ENCODE measurements around the gene AUTS2. TPM values are rescaled to one million over a fixed set of nuclear protein-coding genes. Genes with fewer than 3 reads are reported as not detected.
A peak's percentile ranks its signal among the peaks of the same experiment; 100 is the strongest.

AUTS2 gene
- polyA plus RNA-seq, 1 donor from 2014 or later = 97.3 TPM

DNA sequence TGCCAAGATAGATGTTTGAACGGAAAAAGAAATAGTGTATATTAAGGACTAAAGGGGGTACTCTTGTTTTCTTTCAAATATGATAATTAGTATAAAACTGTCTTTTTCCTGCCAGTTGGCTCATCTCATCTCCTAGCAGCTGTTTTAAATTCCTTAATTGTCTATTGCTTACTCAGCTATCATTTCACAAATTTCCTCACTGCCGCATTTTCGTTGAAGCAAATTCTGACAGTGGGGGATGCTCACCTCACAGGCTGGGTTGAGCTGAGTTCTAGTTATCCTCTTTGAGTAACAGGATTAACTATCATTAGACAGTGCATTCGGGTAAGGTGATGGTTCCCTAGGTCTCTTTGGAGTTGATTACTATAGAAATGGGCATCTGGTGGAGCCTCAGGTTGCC is 592.0 kb downstream of the AUTS2 start:
- no peaks in the 10 kb centered on the region for H4K20me1 ChIP-seq (ENCODE audit: insufficient read depth)
- TF ChIP-seq EP300 (conservative IDR thresholded peaks at IDR 0.05; ENCODE audit: poor library complexity, severe bottlenecking) (no peak), RAD21 (conservative IDR thresholded peaks at IDR 0.05) (no peak), MXI1 (conservative IDR thresholded peaks at IDR 0.05; ENCODE audit: poor library complexity, severe bottlenecking) (no peak), SMC3 (conservative IDR thresholded peaks at IDR 0.05; ENCODE audit: poor library complexity) (no peak)
- H3K9ac ChIP-seq (ENCODE audit: low read length) = no peak overlapping the region
- no peak overlapping the region for H3K4me2 ChIP-seq (ENCODE audit: low read length)
- no peaks in the 10 kb centered on the region for H3F3A ChIP-seq (ENCODE audit: insufficient read depth, low read length, poor library complexity, severe bottlenecking)
- H3K27ac ChIP-seq (ENCODE audit: low read length) = no peak overlapping the region
- no peak overlapping the region for H3K4me3 ChIP-seq (ENCODE audit: low read length)
- H3K9me2 ChIP-seq (ENCODE audit: insufficient read depth, low read length) = no peaks in the 10 kb centered on the region
- H3K27me3 ChIP-seq (ENCODE audit: insufficient read depth, low read depth, low read length) = no peaks in the 10 kb centered on the region
- H3K9me3 ChIP-seq (ENCODE audit: low read length) = no peaks in the 10 kb centered on the region
- H2AFZ ChIP-seq (ENCODE audit: low read depth, low read length) = no peak overlapping the region
- H3K79me2 ChIP-seq (replicated peaks; ENCODE audit: insufficient read depth, low read length) = no peaks in the 10 kb centered on the region
- no peaks in the 10 kb centered on the region for H3K36me3 ChIP-seq (ENCODE audit: insufficient read depth, low read length)

DNA sequence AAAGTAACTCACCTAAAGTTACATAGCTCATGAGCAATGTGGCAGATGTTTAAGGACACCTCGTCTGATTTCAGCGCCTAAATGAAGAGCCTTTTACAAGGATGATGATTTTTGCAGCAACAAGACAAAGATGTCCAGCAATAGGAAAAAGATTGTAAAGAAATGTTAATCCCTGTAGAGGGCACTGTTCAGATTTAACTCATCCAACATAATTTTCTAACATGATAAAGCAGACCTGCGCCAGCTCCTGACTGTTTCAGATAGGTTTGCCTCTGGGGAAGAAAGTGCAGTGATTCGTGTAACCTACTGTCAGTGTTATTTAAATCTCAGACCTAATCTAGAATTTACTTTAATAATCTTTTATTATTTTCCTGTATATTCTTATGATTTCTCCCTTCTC is 595.2 kb downstream of the AUTS2 start:
- Histone ChIP-seq H2AFZ (ENCODE audit: low read depth, low read length) (no peak overlapping the region), H3K9ac (ENCODE audit: low read length) (no peak overlapping the region), H3F3A (ENCODE audit: insufficient read depth, low read length, poor library complexity, severe bottlenecking) (no peaks in the 10 kb centered on the region), H3K27ac (ENCODE audit: low read length) (no peak overlapping the region), H3K9me3 (ENCODE audit: low read length) (no peaks in the 10 kb centered on the region), H3K27me3 (ENCODE audit: insufficient read depth, low read depth, low read length) (no peaks in the 10 kb centered on the region), H3K36me3 (ENCODE audit: insufficient read depth, low read length) (no peaks in the 10 kb centered on the region), H3K4me2 (ENCODE audit: low read length) (no peak overlapping the region), H3K79me2 (replicated peaks; ENCODE audit: insufficient read depth, low read length) (no peaks in the 10 kb centered on the region), H4K20me1 (ENCODE audit: insufficient read depth) (no peaks in the 10 kb centered on the region), H3K9me2 (ENCODE audit: insufficient read depth, low read length) (no peaks in the 10 kb centered on the region), H3K4me3 (ENCODE audit: low read length) (no peak overlapping the region)
- TF ChIP-seq, protein P1, sequence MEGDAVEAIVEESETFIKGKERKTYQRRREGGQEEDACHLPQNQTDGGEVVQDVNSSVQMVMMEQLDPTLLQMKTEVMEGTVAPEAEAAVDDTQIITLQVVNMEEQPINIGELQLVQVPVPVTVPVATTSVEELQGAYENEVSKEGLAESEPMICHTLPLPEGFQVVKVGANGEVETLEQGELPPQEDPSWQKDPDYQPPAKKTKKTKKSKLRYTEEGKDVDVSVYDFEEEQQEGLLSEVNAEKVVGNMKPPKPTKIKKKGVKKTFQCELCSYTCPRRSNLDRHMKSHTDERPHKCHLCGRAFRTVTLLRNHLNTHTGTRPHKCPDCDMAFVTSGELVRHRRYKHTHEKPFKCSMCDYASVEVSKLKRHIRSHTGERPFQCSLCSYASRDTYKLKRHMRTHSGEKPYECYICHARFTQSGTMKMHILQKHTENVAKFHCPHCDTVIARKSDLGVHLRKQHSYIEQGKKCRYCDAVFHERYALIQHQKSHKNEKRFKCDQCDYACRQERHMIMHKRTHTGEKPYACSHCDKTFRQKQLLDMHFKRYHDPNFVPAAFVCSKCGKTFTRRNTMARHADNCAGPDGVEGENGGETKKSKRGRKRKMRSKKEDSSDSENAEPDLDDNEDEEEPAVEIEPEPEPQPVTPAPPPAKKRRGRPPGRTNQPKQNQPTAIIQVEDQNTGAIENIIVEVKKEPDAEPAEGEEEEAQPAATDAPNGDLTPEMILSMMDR (IDR thresholded peaks at IDR 0.05; ENCODE audit: poor library complexity, severe bottlenecking) = peak; percentile 27
- no peak for TF ChIP-seq EP300 (conservative IDR thresholded peaks at IDR 0.05; ENCODE audit: poor library complexity, severe bottlenecking)

DNA sequence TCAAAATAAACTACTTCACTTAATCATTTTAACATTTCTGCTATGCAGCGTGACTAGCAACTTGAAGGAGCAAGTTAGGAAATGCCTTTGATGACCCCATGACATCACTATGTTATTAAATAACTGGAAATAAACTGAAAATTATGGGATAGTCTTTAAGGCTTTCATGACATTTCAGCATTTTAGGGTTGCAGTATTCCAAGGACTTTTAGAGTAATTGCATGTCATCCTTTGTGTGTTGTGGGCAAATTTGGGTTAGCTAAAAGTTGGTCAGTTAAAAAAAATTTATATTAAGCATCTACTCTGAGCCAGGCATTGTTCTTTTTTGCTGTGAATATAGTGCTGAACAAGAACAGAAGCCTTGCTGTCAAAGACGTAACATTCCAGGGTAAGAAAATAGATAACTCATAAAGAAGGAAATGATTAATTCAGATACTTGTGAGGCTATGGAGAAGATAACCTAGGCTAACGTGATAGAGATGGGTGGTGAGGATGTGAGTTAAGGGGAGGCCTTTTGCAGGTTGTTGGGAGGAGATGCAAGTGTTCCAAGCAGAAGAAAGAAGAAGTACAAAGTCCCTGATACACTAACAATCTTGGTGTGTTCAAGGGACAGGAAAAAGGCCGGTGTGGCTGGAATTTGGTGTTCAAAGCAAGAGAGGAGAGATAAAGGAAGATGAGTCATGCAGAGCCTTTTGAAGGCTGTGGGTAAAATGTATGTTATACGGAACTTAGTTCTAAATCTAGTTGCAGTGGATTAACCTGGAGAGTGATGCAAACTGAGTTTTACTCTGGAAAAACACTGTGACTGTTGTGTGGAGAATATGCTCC is 610.2 kb downstream of the AUTS2 start:
- no peak for TF ChIP-seq MXI1 (conservative IDR thresholded peaks at IDR 0.05; ENCODE audit: poor library complexity, severe bottlenecking)
- TF ChIP-seq EZH2 (IDR thresholded peaks at IDR 0.05; ENCODE audit: borderline replicate concordance, insufficient read depth, low read length, poor library complexity, severe bottlenecking) = no peak
- no peak for TF ChIP-seq RAD21 (conservative IDR thresholded peaks at IDR 0.05)
- TF ChIP-seq TAF1 (IDR thresholded peaks at IDR 0.05; ENCODE audit: low read depth) = no peak
- TF ChIP-seq POLR2AphosphoS5 (IDR thresholded peaks at IDR 0.05) = no peak
- TF ChIP-seq SMC3 (conservative IDR thresholded peaks at IDR 0.05; ENCODE audit: poor library complexity) = no peak
- no peak for TF ChIP-seq EP300 (conservative IDR thresholded peaks at IDR 0.05; ENCODE audit: poor library complexity, severe bottlenecking)
- TF ChIP-seq, protein P2, sequence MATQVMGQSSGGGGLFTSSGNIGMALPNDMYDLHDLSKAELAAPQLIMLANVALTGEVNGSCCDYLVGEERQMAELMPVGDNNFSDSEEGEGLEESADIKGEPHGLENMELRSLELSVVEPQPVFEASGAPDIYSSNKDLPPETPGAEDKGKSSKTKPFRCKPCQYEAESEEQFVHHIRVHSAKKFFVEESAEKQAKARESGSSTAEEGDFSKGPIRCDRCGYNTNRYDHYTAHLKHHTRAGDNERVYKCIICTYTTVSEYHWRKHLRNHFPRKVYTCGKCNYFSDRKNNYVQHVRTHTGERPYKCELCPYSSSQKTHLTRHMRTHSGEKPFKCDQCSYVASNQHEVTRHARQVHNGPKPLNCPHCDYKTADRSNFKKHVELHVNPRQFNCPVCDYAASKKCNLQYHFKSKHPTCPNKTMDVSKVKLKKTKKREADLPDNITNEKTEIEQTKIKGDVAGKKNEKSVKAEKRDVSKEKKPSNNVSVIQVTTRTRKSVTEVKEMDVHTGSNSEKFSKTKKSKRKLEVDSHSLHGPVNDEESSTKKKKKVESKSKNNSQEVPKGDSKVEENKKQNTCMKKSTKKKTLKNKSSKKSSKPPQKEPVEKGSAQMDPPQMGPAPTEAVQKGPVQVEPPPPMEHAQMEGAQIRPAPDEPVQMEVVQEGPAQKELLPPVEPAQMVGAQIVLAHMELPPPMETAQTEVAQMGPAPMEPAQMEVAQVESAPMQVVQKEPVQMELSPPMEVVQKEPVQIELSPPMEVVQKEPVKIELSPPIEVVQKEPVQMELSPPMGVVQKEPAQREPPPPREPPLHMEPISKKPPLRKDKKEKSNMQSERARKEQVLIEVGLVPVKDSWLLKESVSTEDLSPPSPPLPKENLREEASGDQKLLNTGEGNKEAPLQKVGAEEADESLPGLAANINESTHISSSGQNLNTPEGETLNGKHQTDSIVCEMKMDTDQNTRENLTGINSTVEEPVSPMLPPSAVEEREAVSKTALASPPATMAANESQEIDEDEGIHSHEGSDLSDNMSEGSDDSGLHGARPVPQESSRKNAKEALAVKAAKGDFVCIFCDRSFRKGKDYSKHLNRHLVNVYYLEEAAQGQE (IDR thresholded peaks at IDR 0.05; ENCODE audit: borderline replicate concordance) = no peak
- TF ChIP-seq, protein P1 (IDR thresholded peaks at IDR 0.05; ENCODE audit: poor library complexity, severe bottlenecking) = no peak
- Histone ChIP-seq H3K4me3 (ENCODE audit: low read length) (no peak overlapping the region), H3K36me3 (ENCODE audit: insufficient read depth, low read length) (no peaks in the 10 kb centered on the region), H3K9me3 (ENCODE audit: low read length) (no peaks in the 10 kb centered on the region), H3K4me2 (ENCODE audit: low read length) (no peak overlapping the region), H3K79me2 (replicated peaks; ENCODE audit: insufficient read depth, low read length) (no peaks in the 10 kb centered on the region), H3K27me3 (ENCODE audit: insufficient read depth, low read depth, low read length) (no peaks in the 10 kb centered on the region), H4K20me1 (ENCODE audit: insufficient read depth) (no peaks in the 10 kb centered on the region), H3K9me2 (ENCODE audit: insufficient read depth, low read length) (no peaks in the 10 kb centered on the region), H3K27ac (ENCODE audit: low read length) (no peak overlapping the region), H3K9ac (ENCODE audit: low read length) (no peak overlapping the region), H2AFZ (ENCODE audit: low read depth, low read length) (no peak overlapping the region), H3F3A (ENCODE audit: insufficient read depth, low read length, poor library complexity, severe bottlenecking) (no peaks in the 10 kb centered on the region)
